Measurements from ENCODE around the gene IL17RE. TPM values are rescaled to one million over a fixed set of nuclear protein-coding genes. Genes with fewer than 3 reads are reported as not detected.
A peak's percentile ranks its signal among the peaks of the same experiment; 100 is the strongest.
"Not testable (repeated sequence)": the region's sequence is repeated elsewhere in the genome, so short reads cannot be mapped to it uniquely, and the experiment has no call there.

The IL17RE gene
- polyA plus RNA-seq, 1 donor from 2014 or later, result 0.52 TPM

DNA sequence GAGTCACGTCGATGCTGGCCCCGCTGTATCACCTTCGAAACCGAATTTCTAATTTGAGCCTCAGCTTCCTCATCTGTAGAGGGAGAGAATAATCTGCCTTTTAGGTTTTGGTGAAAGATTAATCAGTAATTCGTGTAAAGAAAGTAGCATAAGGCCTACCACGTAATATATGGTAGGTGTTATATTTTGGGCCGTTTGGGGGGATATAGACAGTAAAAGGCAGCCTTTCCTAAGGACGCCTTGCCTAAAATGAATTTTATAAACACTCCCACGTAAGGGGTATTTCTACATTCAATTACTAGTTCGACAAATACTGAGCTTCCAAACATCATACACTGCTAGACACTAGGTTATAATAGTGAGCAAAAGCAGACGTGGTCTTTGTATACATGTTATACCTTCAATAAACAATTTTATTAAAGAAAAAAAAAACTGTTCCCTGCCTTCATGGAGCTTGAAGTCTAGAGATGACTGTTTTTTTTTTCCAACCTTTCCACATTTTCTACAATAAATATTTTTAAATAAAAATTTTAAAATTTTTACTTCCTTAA, 11.5 kb upstream of the IL17RE start:
- H3K9me2 ChIP-seq (ENCODE audit: insufficient read depth, low read length), result no peaks in the 10 kb centered on the region
- H3F3A ChIP-seq (ENCODE audit: insufficient read depth, low read length, poor library complexity, severe bottlenecking), result peaks cover 3% of the 10 kb centered on the region
- no peaks in the 10 kb centered on the region for H3K27me3 ChIP-seq (ENCODE audit: insufficient read depth, low read depth, low read length)
- H3K9me3 ChIP-seq (ENCODE audit: low read length), result no peaks in the 10 kb centered on the region
- peaks cover 13% of the 10 kb centered on the region for H3K79me2 ChIP-seq (replicated peaks; ENCODE audit: insufficient read depth, low read length)
- TF ChIP-seq, protein P1, sequence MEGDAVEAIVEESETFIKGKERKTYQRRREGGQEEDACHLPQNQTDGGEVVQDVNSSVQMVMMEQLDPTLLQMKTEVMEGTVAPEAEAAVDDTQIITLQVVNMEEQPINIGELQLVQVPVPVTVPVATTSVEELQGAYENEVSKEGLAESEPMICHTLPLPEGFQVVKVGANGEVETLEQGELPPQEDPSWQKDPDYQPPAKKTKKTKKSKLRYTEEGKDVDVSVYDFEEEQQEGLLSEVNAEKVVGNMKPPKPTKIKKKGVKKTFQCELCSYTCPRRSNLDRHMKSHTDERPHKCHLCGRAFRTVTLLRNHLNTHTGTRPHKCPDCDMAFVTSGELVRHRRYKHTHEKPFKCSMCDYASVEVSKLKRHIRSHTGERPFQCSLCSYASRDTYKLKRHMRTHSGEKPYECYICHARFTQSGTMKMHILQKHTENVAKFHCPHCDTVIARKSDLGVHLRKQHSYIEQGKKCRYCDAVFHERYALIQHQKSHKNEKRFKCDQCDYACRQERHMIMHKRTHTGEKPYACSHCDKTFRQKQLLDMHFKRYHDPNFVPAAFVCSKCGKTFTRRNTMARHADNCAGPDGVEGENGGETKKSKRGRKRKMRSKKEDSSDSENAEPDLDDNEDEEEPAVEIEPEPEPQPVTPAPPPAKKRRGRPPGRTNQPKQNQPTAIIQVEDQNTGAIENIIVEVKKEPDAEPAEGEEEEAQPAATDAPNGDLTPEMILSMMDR (IDR thresholded peaks at IDR 0.05; ENCODE audit: poor library complexity, severe bottlenecking), result no peak
- TF ChIP-seq SMC3 (conservative IDR thresholded peaks at IDR 0.05; ENCODE audit: poor library complexity) (no peak), EP300 (conservative IDR thresholded peaks at IDR 0.05; ENCODE audit: poor library complexity, severe bottlenecking) (no peak), TAF1 (IDR thresholded peaks at IDR 0.05; ENCODE audit: low read depth) (no peak), RAD21 (conservative IDR thresholded peaks at IDR 0.05) (no peak), MXI1 (conservative IDR thresholded peaks at IDR 0.05; ENCODE audit: poor library complexity, severe bottlenecking) (no peak), POLR2AphosphoS5 (IDR thresholded peaks at IDR 0.05) (no peak), EZH2 (IDR thresholded peaks at IDR 0.05; ENCODE audit: borderline replicate concordance, insufficient read depth, low read length, poor library complexity, severe bottlenecking) (no peak)
- TF ChIP-seq, protein P2, sequence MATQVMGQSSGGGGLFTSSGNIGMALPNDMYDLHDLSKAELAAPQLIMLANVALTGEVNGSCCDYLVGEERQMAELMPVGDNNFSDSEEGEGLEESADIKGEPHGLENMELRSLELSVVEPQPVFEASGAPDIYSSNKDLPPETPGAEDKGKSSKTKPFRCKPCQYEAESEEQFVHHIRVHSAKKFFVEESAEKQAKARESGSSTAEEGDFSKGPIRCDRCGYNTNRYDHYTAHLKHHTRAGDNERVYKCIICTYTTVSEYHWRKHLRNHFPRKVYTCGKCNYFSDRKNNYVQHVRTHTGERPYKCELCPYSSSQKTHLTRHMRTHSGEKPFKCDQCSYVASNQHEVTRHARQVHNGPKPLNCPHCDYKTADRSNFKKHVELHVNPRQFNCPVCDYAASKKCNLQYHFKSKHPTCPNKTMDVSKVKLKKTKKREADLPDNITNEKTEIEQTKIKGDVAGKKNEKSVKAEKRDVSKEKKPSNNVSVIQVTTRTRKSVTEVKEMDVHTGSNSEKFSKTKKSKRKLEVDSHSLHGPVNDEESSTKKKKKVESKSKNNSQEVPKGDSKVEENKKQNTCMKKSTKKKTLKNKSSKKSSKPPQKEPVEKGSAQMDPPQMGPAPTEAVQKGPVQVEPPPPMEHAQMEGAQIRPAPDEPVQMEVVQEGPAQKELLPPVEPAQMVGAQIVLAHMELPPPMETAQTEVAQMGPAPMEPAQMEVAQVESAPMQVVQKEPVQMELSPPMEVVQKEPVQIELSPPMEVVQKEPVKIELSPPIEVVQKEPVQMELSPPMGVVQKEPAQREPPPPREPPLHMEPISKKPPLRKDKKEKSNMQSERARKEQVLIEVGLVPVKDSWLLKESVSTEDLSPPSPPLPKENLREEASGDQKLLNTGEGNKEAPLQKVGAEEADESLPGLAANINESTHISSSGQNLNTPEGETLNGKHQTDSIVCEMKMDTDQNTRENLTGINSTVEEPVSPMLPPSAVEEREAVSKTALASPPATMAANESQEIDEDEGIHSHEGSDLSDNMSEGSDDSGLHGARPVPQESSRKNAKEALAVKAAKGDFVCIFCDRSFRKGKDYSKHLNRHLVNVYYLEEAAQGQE (IDR thresholded peaks at IDR 0.05; ENCODE audit: borderline replicate concordance), result no peak
- no peaks in the 10 kb centered on the region for H4K20me1 ChIP-seq (ENCODE audit: insufficient read depth)
- peak overlapping the region; percentile 95 for H3K9ac ChIP-seq (ENCODE audit: low read length)
- peak overlapping the region; percentile 84 for H3K4me2 ChIP-seq (ENCODE audit: low read length)
- H3K27ac ChIP-seq (ENCODE audit: low read length), result peak overlapping the region; percentile 84
- peak overlapping the region; percentile 69 for H2AFZ ChIP-seq (ENCODE audit: low read depth, low read length)
- H3K4me3 ChIP-seq (ENCODE audit: low read length), result peak overlapping the region; percentile 100
- no peaks in the 10 kb centered on the region for H3K36me3 ChIP-seq (ENCODE audit: insufficient read depth, low read length)

GRCh38 chr3:9893739-9894138, 8.9 kb upstream of the IL17RE start:
- H3K79me2 ChIP-seq (replicated peaks; ENCODE audit: insufficient read depth, low read length), result peaks cover 13% of the 10 kb centered on the region
- H3K4me2 ChIP-seq (ENCODE audit: low read length), result no peak overlapping the region
- no peak overlapping the region for H3K9ac ChIP-seq (ENCODE audit: low read length)
- TF ChIP-seq TAF1 (IDR thresholded peaks at IDR 0.05; ENCODE audit: low read depth) (no peak), RAD21 (conservative IDR thresholded peaks at IDR 0.05) (no peak), SMC3 (conservative IDR thresholded peaks at IDR 0.05; ENCODE audit: poor library complexity) (no peak)
- no peaks in the 10 kb centered on the region for H3K9me3 ChIP-seq (ENCODE audit: low read length)
- no peak overlapping the region for H3K27ac ChIP-seq (ENCODE audit: low read length)
- no peak overlapping the region for H3K4me3 ChIP-seq (ENCODE audit: low read length)
- H3K36me3 ChIP-seq (ENCODE audit: insufficient read depth, low read length), result no peaks in the 10 kb centered on the region
- no peaks in the 10 kb centered on the region for H4K20me1 ChIP-seq (ENCODE audit: insufficient read depth)
- no peak overlapping the region for H2AFZ ChIP-seq (ENCODE audit: low read depth, low read length)
- H3K9me2 ChIP-seq (ENCODE audit: insufficient read depth, low read length), result no peaks in the 10 kb centered on the region
- peaks cover 3% of the 10 kb centered on the region for H3F3A ChIP-seq (ENCODE audit: insufficient read depth, low read length, poor library complexity, severe bottlenecking)
- H3K27me3 ChIP-seq (ENCODE audit: insufficient read depth, low read depth, low read length), result no peaks in the 10 kb centered on the region

DNA sequence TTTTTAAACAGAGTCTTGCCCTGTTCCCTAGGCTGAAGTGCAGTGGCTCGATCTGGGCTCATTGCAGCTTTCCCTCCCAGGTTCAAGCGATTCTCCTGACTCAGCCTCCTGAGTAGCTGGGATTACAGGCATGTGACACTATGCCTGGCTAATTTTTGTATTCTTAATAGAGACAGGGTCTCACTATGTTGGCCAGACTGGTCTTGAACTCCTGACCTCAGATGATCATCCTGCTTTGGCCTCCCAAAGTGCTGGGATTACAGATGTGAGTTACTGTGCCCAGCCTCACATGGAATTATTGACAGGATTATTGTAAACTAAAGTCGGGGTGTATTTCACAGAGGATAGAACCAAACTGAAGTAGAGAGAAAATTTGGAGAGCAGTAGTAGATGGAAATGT, 6.9 kb upstream of the IL17RE start:
- H3K36me3 ChIP-seq (ENCODE audit: insufficient read depth, low read length); H3K27me3 ChIP-seq (ENCODE audit: insufficient read depth, low read depth, low read length); H3K4me3 ChIP-seq (ENCODE audit: low read length); H3K9ac ChIP-seq (ENCODE audit: low read length); H3K4me2 ChIP-seq (ENCODE audit: low read length); H2AFZ ChIP-seq (ENCODE audit: low read depth, low read length); H3K9me2 ChIP-seq (ENCODE audit: insufficient read depth, low read length); H4K20me1 ChIP-seq (ENCODE audit: insufficient read depth); H3F3A ChIP-seq (ENCODE audit: insufficient read depth, low read length, poor library complexity, severe bottlenecking); H3K9me3 ChIP-seq (ENCODE audit: low read length); H3K27ac ChIP-seq (ENCODE audit: low read length): not testable (repeated sequence)
- H3K79me2 ChIP-seq (replicated peaks; ENCODE audit: insufficient read depth, low read length), result peaks cover 11% of the 10 kb centered on the region

DNA sequence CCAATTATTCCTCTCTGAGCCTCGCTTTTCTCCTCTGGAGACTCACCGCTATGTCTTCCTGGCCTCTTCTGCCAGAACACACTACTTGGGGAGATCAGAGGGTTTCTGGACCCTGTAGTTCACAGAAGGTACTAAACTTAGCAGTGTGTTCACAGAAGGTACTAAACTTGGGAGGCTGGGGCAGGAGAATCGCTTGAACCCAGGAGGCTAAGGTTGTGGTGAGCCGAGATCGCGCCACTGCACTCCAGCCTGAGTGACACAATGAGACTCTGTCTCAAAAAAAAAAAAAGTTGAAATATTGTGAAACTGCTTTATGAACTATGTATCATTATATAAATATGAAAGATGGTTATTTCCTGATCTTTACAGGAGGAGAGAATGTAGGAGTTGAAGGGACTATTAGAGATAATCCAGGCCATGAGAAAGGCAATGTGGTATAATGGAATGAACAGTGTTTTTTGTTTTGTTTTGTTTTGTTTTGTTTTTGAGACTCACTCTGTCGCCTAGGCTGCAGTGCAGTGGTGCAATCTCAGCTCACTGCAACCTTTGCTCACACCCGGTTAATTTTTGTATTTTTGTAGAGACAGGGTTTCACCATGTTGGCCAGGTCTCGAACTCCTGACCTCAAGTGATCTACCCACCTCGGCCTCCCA, 5.8 kb upstream of the IL17RE start:
- H3K27me3 ChIP-seq (ENCODE audit: insufficient read depth, low read depth, low read length); H2AFZ ChIP-seq (ENCODE audit: low read depth, low read length); H3K36me3 ChIP-seq (ENCODE audit: insufficient read depth, low read length); H3K4me2 ChIP-seq (ENCODE audit: low read length); H3K27ac ChIP-seq (ENCODE audit: low read length); H3K9me2 ChIP-seq (ENCODE audit: insufficient read depth, low read length); H3K79me2 ChIP-seq (replicated peaks; ENCODE audit: insufficient read depth, low read length); H3K4me3 ChIP-seq (ENCODE audit: low read length); H3K9me3 ChIP-seq (ENCODE audit: low read length); H4K20me1 ChIP-seq (ENCODE audit: insufficient read depth); H3K9ac ChIP-seq (ENCODE audit: low read length); H3F3A ChIP-seq (ENCODE audit: insufficient read depth, low read length, poor library complexity, severe bottlenecking): not testable (repeated sequence)

Measured in neural cell (in vitro differentiated cells).